ENCODE results near the gene AGAP2.
"Not testable (repeated sequence)": the region's sequence is repeated elsewhere in the genome, so short reads cannot be mapped to it uniquely, and the experiment has no call there.

The AGAP2 gene

GRCh38 chr12:57698414-57698813 lies 40.1 kb downstream of the AGAP2 start:
- Mint-ChIP-seq H3K9me3 (peaks cover 8% of the 10 kb centered on the region), H3K4me1 (peaks cover 2% of the 10 kb centered on the region), H3K27ac (no peak overlapping the region), H3K27me3 (no peaks in the 10 kb centered on the region), H3K4me3 (no peak overlapping the region), H3K36me3 (ENCODE audit: low read depth) (peaks cover 35% of the 10 kb centered on the region)
- ATAC-seq = no peak
- DNase-seq = no peak

DNA sequence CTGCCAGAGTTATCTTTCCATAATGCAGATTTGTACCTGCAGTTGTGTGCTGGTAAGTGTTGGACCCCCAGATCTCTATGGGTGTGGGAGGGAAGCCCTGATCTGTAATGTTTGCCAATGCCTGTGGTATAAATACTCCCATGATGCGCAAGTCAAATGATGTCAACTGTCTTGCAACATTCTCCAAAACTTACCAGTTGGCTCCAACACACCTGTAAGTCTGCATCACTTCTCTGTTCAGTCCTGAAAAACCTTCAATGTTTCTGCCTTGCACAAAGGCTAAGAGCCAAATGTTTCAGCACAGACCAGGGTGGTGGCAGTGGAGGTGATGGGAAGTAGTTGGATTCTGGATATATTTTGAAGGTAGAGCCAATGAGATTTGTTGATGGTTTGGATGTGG lies 41.5 kb downstream of the AGAP2 start:
- Mint-ChIP-seq H3K27ac (no peak overlapping the region), H3K9me3 (no peaks in the 10 kb centered on the region), H3K4me1 (peaks cover 2% of the 10 kb centered on the region), H3K4me3 (no peak overlapping the region), H3K36me3 (ENCODE audit: low read depth) (peaks cover 22% of the 10 kb centered on the region), H3K27me3 (no peaks in the 10 kb centered on the region)
- DNase-seq (no peak), ATAC-seq (no peak)

DNA sequence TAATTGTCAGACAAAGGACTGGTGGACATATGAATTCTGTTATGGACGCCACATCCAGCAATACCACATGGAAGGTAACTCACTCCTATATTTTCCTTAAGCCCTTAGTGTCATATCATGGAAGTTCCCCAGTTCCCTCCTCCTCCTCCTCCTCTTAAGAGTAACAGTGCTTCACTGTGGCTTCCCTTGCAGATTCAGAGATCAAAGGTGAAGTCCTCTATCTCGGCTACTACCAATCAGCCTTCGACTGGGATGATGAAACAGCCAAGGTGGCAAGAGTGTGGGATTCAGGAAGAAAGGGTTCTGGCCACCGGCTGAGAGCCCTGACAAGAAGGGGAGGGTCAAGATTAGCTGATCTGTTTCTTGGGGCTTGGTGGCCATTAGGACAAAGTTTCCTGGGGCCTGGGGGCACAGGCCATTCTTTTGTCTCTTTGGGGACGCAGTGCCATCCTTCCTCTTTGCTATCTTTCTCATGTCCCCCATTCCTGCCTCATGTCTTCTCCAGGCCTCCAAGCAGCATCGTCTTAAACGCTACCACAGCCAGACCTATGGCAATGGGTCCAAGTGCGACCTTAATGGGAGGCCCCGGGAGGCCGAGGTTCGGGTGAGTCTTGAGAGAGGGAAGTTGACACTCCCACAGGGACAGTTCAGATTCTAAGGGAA lies 42.6 kb downstream of the AGAP2 start:
- no peaks in the 10 kb centered on the region for H3K9me3 Mint-ChIP-seq
- peaks cover 1% of the 10 kb centered on the region for H3K27me3 Mint-ChIP-seq
- ATAC-seq (no peak), DNase-seq (no peak)
- peak overlapping the region; percentile 18 for H3K4me3 Mint-ChIP-seq
- H3K4me1 Mint-ChIP-seq = peaks cover 2% of the 10 kb centered on the region
- H3K36me3 Mint-ChIP-seq (ENCODE audit: low read depth) = peaks cover 18% of the 10 kb centered on the region
- no peak overlapping the region for H3K27ac Mint-ChIP-seq

DNA sequence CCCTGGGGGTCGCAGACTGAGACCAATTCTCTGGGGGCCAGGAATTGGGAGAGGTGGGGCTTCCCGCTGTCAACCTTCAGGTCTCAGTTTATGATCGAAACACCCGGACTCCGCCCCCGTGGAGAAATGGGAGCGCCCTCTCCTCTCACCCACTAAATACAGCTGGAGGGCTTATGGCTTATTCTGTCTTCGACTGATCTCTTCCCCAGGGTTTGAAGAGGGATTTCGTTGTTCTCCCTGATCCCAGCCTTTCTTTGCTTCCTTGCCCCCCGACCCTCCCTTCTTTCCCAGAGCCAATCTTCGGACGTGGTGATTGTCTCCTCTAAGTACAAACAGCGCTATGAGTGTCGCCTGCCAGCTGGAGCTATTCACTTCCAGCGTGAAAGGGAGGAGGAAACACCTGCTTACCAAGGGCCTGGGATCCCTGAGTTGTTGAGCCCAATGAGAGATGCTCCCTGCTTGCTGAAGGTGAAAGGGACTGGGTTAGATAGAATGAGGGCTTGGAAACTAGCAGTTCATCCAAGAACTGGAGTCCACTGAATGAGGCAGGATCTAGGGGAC lies 44.0 kb downstream of the AGAP2 start:
- Mint-ChIP-seq H3K27me3 (peaks cover 2% of the 10 kb centered on the region), H3K4me3 (no peak overlapping the region), H3K27ac (no peak overlapping the region), H3K36me3 (ENCODE audit: low read depth) (peaks cover 15% of the 10 kb centered on the region), H3K4me1 (no peaks in the 10 kb centered on the region), H3K9me3 (no peaks in the 10 kb centered on the region)
- ATAC-seq (no peak), DNase-seq (peak; percentile 24)

DNA sequence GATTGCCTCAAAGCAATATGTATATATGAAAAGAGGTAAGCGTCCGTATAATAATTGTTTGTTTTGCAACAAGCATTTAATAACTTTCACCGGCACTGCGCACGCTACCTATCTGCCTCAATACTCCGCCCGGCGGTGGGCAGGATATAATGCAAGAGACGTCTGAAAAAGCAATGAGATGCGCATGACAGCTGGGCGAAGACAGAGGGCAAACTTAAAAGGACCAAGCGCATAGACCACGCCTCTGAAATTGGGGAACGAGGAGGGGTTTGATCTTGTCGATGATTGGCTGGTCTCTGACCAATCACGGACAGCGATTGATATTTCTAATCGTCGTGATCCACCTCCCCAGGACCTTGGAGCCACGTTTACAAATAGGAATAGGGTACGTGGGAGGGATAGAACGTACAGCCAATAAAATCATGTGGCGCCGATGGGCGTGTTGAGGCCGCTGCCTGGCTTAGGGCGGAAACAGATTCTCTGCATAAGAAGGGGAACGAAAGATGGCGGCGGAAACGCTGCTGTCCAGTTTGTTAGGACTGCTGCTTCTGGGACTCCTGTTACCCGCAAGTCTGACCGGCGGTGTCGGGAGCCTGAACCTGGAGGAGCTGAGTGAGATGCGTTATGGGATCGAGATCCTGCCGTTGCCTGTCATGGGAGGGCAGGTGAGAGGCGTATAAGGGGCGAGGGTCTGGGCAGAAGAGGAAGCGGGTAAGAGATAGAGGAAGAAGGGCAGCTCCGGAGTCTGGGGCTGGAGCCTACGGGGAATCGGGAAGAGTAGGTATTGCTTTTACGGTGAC lies 44.7 kb downstream of the AGAP2 start, which contains the start of gene OS9:
OS9 (plus strand) TSS at position 474 of the 800 bp plus-strand sequence; CDS start at position 504, 30 bp downstream.
- peak; percentile 90 for DNase-seq
- no peaks in the 10 kb centered on the region for H3K4me1 Mint-ChIP-seq

GRCh38 chr12:57693317-57693658 lies 45.3 kb downstream of the AGAP2 start:
- peaks cover 15% of the 10 kb centered on the region for H3K36me3 Mint-ChIP-seq (ENCODE audit: low read depth)
- peaks cover 10% of the 10 kb centered on the region for H3K27me3 Mint-ChIP-seq
- no peak overlapping the region for H3K27ac Mint-ChIP-seq
- H3K9me3 Mint-ChIP-seq = no peaks in the 10 kb centered on the region
- H3K4me3 Mint-ChIP-seq = no peak overlapping the region
- no peaks in the 10 kb centered on the region for H3K4me1 Mint-ChIP-seq
- ATAC-seq (no peak), DNase-seq (no peak)

More for the DNA sequence above, 44.7 kb downstream of the AGAP2 start, which contains the start of gene OS9:
- ATAC-seq = peak; percentile 97
- Mint-ChIP-seq H3K27ac (no peak within 1 kb of the TSS), H3K36me3 (ENCODE audit: low read depth) (peaks cover 15% of the 10 kb centered on the region), H3K27me3 (peaks cover 5% of the 10 kb centered on the region), H3K9me3 (no peaks in the 10 kb centered on the region), H3K4me3 (no peak within 1 kb of the TSS)

- Mint-ChIP-seq H3K9me3 (no peaks in the 10 kb centered on the region), H3K4me1 (no peaks in the 10 kb centered on the region), H3K36me3 (ENCODE audit: low read depth) (peaks cover 15% of the 10 kb centered on the region), H3K4me3 (no peak overlapping the region), H3K27me3 (peaks cover 13% of the 10 kb centered on the region), H3K27ac (no peak overlapping the region)
- DNase-seq = no peak
- no peak for ATAC-seq
Observed at GRCh38 chr12:57692500-57692899, 46.0 kb downstream of the AGAP2 start.

DNA sequence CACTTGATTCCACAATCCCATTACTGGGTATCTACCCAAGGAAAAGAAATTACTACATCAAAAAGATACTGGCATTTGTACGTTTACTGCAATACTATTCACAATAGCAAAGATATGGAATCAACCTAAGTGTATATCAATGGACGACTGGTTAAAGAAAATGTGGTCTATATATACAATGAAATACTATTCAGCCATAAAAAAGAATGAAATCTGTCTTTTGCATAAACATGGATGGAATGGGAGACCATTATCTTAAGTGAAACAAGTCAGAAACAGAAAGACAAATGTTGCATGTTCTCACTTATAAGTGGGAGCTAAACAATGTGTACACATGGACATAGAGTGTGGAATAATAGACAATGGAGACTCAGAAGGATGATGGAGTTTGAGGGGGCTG lies 49.6 kb downstream of the AGAP2 start:
- no peaks in the 10 kb centered on the region for H3K9me3 Mint-ChIP-seq
- H3K27me3 Mint-ChIP-seq = peaks cover 32% of the 10 kb centered on the region
- DNase-seq (no peak), ATAC-seq (no peak)
- H3K27ac Mint-ChIP-seq = no peak overlapping the region
- no peaks in the 10 kb centered on the region for H3K36me3 Mint-ChIP-seq (ENCODE audit: low read depth)
- no peaks in the 10 kb centered on the region for H3K4me1 Mint-ChIP-seq
- H3K4me3 Mint-ChIP-seq = no peak overlapping the region

DNA sequence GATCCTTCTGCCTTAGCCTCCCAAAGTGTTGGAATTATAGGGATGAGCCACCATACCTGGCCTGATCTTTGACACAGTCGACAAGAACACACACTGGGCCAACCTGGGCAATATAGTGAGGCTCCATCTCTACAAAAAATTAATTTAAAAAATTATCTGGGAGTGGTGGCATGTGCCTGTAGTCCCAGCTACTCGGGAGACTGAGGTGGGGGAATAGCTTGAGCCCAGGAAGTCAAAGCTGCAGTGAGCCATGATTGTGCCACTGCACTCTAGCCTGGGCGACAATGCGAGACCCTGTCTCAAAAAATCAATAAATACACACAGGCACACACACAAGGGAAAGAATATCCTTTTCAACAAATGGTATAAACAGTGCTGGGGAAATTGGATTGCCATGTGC lies 50.7 kb downstream of the AGAP2 start:
- no peaks in the 10 kb centered on the region for H3K9me3 Mint-ChIP-seq
- no peaks in the 10 kb centered on the region for H3K4me1 Mint-ChIP-seq
- H3K4me3 Mint-ChIP-seq = no peak overlapping the region
- no peak overlapping the region for H3K27ac Mint-ChIP-seq
- H3K36me3 Mint-ChIP-seq (ENCODE audit: low read depth) = no peaks in the 10 kb centered on the region
- DNase-seq = no peak
- no peak for ATAC-seq
- H3K27me3 Mint-ChIP-seq = peaks cover 32% of the 10 kb centered on the region

GRCh38 chr12:57679697-57680096 lies 58.8 kb downstream of the AGAP2 start:
- peaks cover 4% of the 10 kb centered on the region for H3K27me3 Mint-ChIP-seq
- DNase-seq (no peak), ATAC-seq (no peak)
- no peak overlapping the region for H3K4me3 Mint-ChIP-seq
- no peaks in the 10 kb centered on the region for H3K36me3 Mint-ChIP-seq (ENCODE audit: low read depth)
- no peak overlapping the region for H3K27ac Mint-ChIP-seq
- H3K4me1 Mint-ChIP-seq = no peaks in the 10 kb centered on the region
- peaks cover 8% of the 10 kb centered on the region for H3K9me3 Mint-ChIP-seq

DNA sequence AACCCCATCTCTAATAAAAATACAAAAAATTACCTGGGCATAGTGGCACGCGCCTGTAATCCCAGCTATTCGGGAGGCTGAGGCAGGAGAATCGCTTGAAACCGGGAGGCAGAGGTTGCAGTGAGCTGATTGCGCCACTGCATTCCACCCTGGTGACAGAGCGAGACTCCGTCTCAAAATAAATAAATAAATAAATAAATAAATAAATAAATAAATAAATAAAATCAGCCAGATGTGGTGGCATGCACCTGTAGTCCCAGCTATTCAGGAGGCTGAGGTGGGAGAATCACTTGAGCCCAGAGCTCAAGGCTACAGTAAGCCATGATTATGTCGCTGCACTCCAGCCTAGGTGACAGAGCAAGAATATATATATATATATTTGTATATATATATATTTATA lies 60.6 kb downstream of the AGAP2 start:
- H3K27ac Mint-ChIP-seq; H3K36me3 Mint-ChIP-seq (ENCODE audit: low read depth); H3K4me3 Mint-ChIP-seq; ATAC-seq; H3K9me3 Mint-ChIP-seq; DNase-seq; H3K27me3 Mint-ChIP-seq; H3K4me1 Mint-ChIP-seq: not testable (repeated sequence)

DNA sequence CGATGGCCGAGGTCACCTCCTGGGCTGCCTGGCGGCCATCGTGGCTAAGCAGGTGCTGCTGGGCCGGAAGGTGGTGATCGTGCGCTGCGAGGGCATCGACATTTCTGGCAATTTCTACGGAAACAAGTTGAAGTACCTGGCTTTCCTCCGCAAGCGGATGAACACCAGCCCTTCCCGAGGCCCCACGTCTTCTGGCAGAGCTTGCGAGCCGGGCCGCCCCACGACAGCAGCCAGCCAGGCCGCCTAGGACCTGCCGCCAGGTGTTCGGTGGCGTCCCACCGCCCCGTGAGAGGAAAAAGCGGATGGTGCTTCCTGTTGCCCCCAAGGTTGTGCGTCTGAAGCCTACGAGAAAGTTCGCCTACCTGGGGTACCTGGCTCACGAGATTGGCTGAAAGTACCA lies 63.9 kb downstream of the AGAP2 start:
- ATAC-seq (no peak), DNase-seq (no peak)
- H3K36me3 Mint-ChIP-seq (ENCODE audit: low read depth) = no peaks in the 10 kb centered on the region
- H3K4me1 Mint-ChIP-seq = no peaks in the 10 kb centered on the region
- H3K9me3 Mint-ChIP-seq = no peaks in the 10 kb centered on the region
- H3K27me3 Mint-ChIP-seq = peaks cover 2% of the 10 kb centered on the region
- no peak overlapping the region for H3K4me3 Mint-ChIP-seq
- H3K27ac Mint-ChIP-seq = no peak overlapping the region

Measured in activated naive CD8-positive, alpha-beta T cell treated with anti-CD3 and anti-CD28 coated beads, Interleukin-2, amount 50 U/mL, for 24 hours (primary cell).